Rectal smooth muscle tissue (tissue), 1 donor: ENCODE data around the gene RGS12.
"Not testable (repeated sequence)": the region's sequence is repeated elsewhere in the genome, so short reads cannot be mapped to it uniquely, and the experiment has no call there.

ENCODE experiments used
- H3K27ac ChIP-seq: one replicate; pipeline ENCODE4 v1.7.0; 2013; ENCODE audit warnings: low read depth, low read length, inconsistent platforms
- H3K27me3 ChIP-seq: one replicate; pipeline ENCODE4 v1.7.0; 2013; ENCODE audit warnings: low read length; ENCODE audit not compliant: control insufficient read depth, insufficient read depth
- H3K36me3 ChIP-seq: one replicate; pipeline ENCODE4 v1.7.0; 2013; ENCODE audit warnings: low read length; ENCODE audit not compliant: control insufficient read depth, insufficient read depth
- H3K4me1 ChIP-seq: one replicate; pipeline ENCODE4 v1.7.0; 2013; ENCODE audit warnings: low read length; ENCODE audit not compliant: control insufficient read depth, insufficient read depth
- H3K4me3 ChIP-seq: one replicate; pipeline ENCODE4 v1.7.0; 2013; ENCODE audit warnings: low read length
- H3K9ac ChIP-seq: one replicate; pipeline ENCODE4 v1.7.0; 2013; ENCODE audit warnings: low read length

Gene RGS12

DNA sequence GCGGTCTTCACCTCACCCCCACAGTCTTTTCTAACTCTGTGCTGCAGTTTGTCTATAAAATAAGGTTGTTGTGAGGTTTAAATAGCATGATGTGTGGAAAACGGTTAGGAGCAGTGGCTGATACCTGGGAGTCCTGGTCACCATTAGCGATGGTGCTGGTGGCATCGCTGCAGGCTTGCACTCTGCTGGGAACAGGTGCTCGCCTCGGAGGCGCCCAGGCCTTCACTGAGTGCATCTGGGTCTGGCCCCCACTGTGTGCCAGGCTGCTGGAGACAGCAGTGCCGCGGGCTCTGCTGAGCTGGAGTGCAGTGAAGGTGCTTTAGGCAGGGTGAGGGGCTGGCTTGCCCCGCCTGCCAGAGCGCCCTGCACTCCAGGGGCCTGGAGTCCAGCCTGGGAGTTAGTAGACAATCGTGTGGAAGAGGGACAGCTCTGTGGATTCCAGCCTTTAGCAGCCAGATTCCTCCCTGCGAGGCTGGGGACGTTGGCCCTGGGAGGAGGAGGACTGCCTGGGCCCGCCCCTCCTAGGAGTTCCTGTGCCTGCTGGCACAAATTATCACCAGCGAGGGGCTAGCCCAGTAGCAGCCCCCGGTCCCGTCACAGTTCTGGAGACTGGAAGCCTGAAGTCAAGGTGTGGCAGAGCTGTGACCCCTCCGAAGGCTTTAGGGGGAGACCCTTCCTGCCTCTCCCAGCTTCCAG is 7.3 kb downstream of the RGS12 start:
- peaks cover 7% of the 10 kb centered on the region for H3K4me1 ChIP-seq
- no peak overlapping the region for H3K9ac ChIP-seq

DNA sequence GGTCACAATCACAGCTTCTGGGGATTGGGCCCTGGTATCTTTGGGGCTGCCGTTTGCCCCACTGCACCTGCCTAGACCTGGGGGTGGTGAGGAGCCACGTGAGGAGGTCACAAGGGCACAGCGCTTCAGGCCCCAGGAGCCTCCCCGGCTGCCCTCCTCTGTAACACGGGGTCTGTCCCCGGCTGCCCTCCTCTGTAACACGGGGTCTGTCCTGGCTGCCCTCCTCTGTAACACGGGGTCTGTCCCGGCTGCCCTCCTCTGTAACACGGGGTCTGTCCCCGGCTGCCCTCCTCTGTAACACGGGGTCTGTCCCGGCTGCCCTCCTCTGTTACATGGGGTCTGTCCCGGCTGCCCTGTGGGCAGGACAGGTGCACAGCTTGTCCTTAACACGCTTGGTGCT is 8.1 kb downstream of the RGS12 start:
- not testable (repeated sequence) for H3K4me1 ChIP-seq, H3K36me3 ChIP-seq, H3K9ac ChIP-seq, H3K27ac ChIP-seq, H3K27me3 ChIP-seq, H3K4me3 ChIP-seq

More for the DNA sequence above, 7.3 kb downstream of the RGS12 start:
- Histone ChIP-seq H3K27me3 (no peaks in the 10 kb centered on the region), H3K36me3 (no peaks in the 10 kb centered on the region), H3K27ac (no peak overlapping the region), H3K4me3 (no peak overlapping the region)

DNA sequence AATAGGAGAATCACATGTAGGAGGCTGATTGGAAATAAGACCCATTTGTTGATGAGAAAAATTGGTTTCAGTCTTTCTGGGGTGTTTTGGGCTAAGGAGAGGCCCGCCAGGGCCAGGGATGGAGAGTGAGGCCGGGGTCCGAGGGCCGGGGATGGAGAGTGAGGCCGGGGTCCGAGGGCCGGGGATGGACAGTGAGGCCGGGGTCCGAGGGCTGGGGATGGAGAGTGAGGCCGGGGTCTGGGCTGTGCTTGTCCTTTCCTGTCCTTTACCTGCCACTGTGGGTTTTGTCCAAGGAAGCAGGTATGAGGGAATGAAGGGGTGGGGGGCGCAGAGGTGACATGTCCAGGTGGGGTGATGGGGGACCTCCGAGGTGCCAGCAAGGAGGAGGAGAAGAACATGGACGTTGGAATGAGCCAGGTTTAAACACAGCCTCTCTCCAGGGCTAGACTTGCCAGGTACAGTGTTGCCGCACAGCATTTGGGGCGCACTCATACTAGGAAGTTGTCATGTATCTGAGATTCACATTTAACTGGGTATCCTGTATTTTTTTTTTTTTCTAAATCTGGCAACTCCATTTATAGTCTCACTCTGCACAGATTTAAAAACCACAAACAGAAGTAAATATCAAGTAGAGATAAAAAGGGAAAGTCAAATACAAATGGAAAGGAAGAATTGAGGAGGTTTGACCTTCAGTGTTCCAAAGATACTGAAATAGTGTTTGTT is 8.8 kb downstream of the RGS12 start:
- Histone ChIP-seq H3K36me3 (no peaks in the 10 kb centered on the region), H3K27ac (no peak overlapping the region), H3K27me3 (no peaks in the 10 kb centered on the region), H3K4me1 (peaks cover 8% of the 10 kb centered on the region), H3K4me3 (no peak overlapping the region), H3K9ac (no peak overlapping the region)

DNA sequence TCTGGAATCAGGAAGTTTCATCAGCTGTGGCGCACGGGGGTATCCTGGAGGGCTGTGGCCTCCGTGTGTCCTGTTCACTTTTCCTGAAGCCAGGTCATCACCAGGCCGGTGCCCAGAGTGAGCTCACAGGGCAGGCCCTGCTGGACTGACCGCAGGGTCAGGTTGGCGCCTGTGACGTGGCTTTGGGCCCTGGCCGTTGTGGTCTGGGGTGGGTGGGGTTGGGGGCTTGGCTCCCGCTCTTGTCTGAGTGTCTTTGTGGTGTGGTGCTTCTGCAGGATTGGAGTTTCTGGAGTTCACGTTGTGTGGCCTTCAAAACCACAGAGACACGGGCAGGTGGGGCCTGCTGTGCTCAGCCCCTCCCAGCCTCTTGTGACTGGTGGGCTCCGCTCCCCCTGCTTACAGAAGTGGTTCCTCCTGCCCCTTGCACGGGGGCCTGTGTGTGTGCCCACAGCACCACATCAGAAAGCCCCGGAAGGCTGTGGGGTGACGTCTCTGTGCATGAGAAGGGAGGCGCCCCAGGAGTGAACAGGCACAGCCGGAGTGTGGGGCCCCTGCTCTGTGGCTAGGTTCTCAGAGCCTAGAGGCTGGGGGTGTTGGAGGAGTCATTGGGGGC is 9.5 kb downstream of the RGS12 start:
- Histone ChIP-seq H3K9ac (no peak overlapping the region), H3K27ac (no peak overlapping the region), H3K36me3 (no peaks in the 10 kb centered on the region), H3K27me3 (no peaks in the 10 kb centered on the region), H3K4me3 (no peak overlapping the region), H3K4me1 (peaks cover 8% of the 10 kb centered on the region)

DNA sequence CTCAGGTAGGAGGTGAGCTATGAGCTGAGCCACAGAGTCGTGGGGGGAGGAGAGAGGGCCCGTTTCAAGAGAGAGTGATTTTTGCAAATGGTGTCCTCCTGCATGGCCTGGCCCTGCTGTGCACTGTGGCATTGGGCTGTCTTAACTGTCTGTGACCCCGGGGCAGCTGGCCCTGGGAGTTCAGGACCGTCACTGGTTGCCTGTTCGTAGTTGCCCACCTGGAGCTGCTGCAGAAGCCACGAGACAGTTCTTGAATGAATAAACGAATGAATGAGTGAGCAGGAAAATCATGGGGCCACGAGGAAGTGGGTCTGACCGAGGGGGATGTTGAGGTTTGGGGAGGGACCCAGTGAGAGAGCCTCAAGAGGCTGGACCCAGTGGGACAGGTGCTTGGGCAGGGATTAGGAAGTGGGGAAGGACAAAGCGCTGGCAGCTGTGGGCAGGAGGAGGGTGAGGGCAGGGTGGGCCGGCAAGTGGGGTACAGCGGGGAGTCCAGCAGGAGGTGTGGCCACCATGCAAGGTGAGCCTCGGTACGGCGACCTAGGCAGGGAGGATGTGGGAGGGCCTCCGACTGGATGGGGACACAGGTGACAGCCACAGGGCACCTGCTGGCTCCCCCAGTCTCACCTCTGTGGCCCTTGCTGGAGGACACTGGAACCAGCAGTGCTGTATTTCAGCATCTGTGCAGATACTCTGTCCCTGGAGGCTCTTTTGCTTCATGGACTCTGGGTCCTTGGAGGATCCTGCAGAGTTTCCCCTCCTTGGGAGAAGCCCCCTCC is 10.2 kb downstream of the RGS12 start:
- no peak overlapping the region for H3K4me3 ChIP-seq
- H3K9ac ChIP-seq, result no peak overlapping the region
- H3K27me3 ChIP-seq, result no peaks in the 10 kb centered on the region
- H3K4me1 ChIP-seq, result peaks cover 8% of the 10 kb centered on the region
- H3K27ac ChIP-seq, result no peak overlapping the region
- H3K36me3 ChIP-seq, result no peaks in the 10 kb centered on the region

DNA sequence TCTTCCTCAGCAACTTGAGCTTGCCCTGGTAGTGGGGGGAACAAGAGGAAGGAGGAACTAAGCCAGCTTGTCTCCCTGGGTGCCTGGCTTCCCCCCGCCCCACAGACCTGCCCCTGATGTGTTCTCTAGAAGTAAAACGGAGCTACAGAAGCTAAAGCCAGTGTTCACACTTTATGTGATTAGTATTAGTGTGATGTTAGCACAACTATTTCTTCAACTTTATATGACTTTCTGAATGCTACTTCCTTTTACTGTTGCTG is 10.7 kb downstream of the RGS12 start:
- no peaks in the 10 kb centered on the region for H3K27me3 ChIP-seq
- H3K36me3 ChIP-seq, result no peaks in the 10 kb centered on the region
- H3K9ac ChIP-seq, result no peak overlapping the region
- peaks cover 8% of the 10 kb centered on the region for H3K4me1 ChIP-seq
- no peak overlapping the region for H3K4me3 ChIP-seq
- no peak overlapping the region for H3K27ac ChIP-seq

DNA sequence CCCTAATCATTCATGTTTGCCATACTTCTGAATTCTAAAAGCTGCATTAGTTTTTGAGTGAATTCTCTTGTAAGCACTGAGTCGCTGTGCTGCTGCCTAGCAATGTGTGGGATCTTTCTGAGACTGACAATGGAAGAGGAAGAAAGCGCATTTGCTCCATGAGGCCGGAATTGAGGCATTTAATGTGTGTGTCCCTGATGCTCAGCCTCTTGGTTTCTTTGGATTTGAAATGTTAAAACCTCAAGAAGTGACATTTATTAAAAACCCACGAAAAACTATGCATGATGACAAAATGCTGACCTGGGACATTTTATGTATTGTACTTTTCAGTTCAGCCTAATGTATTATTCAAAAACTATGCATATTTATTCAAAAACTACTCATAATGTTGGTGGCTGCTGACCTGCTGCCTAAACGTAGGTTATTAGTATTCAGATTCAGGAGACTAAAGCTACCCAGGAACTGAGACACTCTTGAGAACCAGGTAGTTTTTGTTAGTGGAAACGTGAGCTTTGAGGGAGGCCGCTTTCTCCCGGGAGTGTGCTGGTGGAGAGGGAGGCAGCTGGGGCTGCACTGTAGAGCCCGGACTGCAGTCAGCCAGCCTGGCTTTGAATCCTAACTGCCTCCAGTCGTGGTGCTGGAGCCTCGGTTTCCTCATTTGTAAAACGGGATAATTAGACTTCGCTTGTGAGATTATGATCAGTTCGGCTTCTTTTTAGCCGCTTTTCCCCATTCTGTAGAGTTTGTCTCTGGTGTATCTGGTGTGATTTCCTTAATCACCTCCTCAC is 11.3 kb downstream of the RGS12 start:
- Histone ChIP-seq H3K4me3 (peak overlapping the region; percentile 40), H3K27ac (no peak overlapping the region), H3K36me3 (no peaks in the 10 kb centered on the region), H3K4me1 (peaks cover 8% of the 10 kb centered on the region), H3K9ac (no peak overlapping the region), H3K27me3 (no peaks in the 10 kb centered on the region)

DNA sequence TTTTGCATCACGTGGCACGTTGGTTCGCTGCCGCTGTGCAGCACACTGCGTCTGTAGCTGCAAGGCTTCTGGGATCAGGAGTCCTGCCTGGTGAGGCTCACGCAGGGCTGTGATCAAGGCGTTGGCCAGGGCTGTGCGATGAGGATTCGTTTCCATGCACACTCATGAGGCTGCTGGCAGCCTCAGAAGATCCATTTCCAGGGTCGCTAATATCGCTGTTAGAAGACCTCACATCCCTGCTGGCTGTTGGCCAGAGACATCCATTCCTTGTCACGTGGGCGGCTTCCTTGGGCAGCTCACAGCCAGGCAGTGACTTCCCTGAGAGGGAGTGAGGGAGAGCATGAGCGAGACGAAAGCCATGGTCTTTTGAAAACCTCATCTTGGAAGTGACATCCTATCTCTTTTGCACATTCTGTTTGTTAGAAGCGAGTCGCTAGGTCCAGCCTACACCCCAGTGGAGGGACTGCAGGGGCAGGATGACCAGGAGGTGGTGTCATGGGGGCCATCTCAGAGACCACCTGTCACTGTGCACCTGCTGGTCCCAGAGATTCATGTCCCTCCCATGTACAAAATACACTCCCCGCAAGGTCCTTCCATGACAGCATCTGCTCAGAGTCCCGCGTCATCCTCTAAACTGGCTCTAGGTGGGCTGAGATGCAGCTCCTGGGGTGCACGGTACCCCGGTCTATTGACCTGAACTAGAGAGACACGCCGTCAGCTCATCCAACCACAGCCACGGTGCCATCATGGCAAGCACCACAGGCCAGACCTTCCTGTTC is 12.2 kb downstream of the RGS12 start:
- H3K27ac ChIP-seq, result no peak overlapping the region
- no peak overlapping the region for H3K9ac ChIP-seq
- H3K27me3 ChIP-seq, result no peaks in the 10 kb centered on the region
- no peaks in the 10 kb centered on the region for H3K36me3 ChIP-seq
- peaks cover 8% of the 10 kb centered on the region for H3K4me1 ChIP-seq
- H3K4me3 ChIP-seq, result peak overlapping the region; percentile 40

DNA sequence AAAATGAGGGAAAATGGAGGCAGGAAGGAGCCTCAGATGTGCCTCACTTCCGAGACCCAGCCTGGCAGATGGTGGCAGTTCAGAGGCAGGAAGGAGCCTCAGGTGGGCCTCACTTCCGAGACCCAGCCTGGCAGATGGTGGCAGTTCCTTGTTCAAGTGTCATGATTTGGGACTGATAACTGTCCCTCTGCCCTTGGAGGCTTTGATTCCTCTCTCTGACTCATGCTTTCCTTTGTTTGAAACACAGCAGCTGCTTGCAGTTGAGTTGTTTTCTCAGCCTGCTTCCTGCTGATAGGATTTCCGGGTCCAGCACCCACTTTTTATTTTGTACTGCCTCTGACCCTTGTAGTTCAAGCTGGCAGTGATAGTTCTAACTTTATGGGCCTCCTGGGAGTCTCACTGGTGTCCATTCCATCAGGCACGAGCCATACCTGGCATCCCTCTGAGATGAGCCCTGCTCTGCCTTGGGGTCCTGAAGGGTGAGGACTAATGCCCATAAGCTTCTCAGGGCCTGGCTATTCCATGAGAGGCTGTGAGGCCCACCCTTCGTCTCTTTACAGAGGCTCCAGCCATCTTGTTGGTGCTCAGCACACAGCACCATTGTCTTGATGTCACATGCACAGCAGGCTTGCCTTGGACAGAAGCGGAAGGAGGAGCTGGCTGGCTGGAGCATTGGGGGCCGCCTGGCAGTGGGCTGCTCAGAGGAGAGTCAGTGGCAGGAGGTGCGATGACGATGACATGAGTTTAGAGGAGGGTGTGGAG is 13.0 kb downstream of the RGS12 start:
- no peaks in the 10 kb centered on the region for H3K36me3 ChIP-seq
- no peak overlapping the region for H3K27ac ChIP-seq
- no peak overlapping the region for H3K9ac ChIP-seq
- no peak overlapping the region for H3K4me3 ChIP-seq
- H3K4me1 ChIP-seq, result peaks cover 8% of the 10 kb centered on the region
- H3K27me3 ChIP-seq, result no peaks in the 10 kb centered on the region

DNA sequence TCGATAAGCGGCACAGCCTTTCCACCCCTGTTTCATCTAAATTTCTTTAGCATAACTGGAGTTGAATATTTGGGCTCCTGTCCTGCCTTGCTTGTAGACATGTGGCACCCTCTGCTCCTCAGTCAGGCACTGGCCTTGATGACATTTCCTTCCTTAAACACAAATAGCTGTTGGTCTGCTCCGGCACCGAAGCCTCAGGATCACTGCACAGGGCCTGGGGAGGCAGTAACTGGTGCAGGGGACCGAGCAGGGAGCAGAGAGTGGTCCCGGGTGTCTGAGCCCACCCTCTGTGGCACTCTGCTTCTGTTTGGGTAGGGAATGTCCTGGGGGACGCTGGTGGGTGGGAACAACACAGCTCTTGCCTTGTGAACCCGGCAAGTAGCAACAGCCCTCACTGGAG is 13.6 kb downstream of the RGS12 start:
- Histone ChIP-seq H3K27me3 (no peaks in the 10 kb centered on the region), H3K36me3 (no peaks in the 10 kb centered on the region), H3K9ac (no peak overlapping the region), H3K27ac (no peak overlapping the region), H3K4me1 (peaks cover 8% of the 10 kb centered on the region), H3K4me3 (no peak overlapping the region)

DNA sequence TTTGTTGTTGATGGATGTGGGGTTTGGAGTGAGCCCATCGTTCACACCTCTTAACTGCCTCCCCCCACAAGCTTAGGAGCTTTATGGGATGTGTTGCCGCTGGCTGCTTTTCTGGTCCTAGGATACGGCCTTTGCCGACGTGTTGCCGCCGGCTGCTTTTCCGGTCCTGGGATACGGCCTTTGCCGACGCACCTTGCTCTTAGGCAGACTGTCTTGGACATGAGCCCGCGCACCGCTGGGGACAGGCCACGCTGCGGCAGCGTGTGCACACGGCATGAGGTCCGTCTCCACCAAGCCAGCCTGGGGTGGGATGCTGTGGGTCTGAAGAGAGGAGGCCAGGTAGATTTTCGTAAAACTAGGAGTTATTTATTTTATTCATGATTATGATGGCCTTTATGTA is 14.2 kb downstream of the RGS12 start:
- H3K27me3 ChIP-seq, result no peaks in the 10 kb centered on the region
- no peak overlapping the region for H3K27ac ChIP-seq
- no peak overlapping the region for H3K4me3 ChIP-seq
- no peak overlapping the region for H3K9ac ChIP-seq
- peaks cover 8% of the 10 kb centered on the region for H3K4me1 ChIP-seq
- no peaks in the 10 kb centered on the region for H3K36me3 ChIP-seq
